TTC549 (cell line): ENCODE measurements around the gene DTL.
A peak's percentile ranks its signal among the peaks of the same experiment; 100 is the strongest.

Source experiments
- FAIRE-seq: peaks from 2 replicates; lab custom pipeline; 2012; peaks lifted over from hg19 to GRCh38; lab: Jason Lieb, UNC

DTL gene

DNA sequence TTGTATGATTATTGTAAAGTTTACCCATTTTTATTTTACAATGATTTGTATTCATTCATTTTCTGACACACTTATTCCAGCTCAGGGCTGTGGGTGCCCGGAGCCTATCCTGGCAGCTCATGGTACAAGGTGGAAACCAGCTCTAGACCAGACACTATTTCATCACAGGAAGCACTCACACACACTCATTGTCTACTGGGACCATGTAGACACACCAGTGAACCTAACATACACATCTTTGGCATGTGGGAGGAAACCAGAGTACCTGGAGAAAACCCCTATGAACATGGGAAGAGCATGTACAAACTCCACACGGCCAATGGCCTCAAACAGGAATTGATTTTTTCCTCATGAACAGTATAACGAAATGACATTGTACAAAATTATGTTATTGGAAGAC, 2.4 kb downstream of the DTL start:
- no peak for FAIRE-seq

DNA sequence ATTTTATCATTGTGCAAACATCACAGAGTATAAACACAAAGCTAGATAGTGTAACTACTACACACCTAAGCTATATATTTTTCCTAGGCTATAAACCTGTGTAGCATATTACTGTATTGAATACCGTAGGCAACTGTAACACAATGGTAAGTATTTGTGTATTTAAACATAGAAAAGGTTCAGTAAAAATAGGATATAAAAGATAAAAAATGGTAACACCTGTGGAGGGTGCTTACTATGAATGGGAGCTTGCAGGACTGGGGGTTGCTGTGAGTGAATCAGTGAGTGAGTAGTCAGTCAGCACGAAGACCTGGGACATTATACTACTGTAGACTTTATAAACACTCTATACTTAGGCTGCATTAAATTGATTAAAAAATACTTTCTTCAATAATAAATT, 4.1 kb downstream of the DTL start:
- FAIRE-seq = no peak

- FAIRE-seq = no peak
Measured at GRCh38 chr1:212040629-212041412, 5.3 kb downstream of the DTL start.

- no peak for FAIRE-seq
Measured at GRCh38 chr1:212042436-212042835, 6.9 kb downstream of the DTL start.

- no peak for FAIRE-seq
Measured at GRCh38 chr1:212044851-212045250, 9.3 kb downstream of the DTL start.

- FAIRE-seq = no peak
Measured at GRCh38 chr1:212045981-212046380, 10.4 kb downstream of the DTL start.

- FAIRE-seq = no peak
Measured at GRCh38 chr1:212053993-212054392, 18.4 kb downstream of the DTL start.

DNA sequence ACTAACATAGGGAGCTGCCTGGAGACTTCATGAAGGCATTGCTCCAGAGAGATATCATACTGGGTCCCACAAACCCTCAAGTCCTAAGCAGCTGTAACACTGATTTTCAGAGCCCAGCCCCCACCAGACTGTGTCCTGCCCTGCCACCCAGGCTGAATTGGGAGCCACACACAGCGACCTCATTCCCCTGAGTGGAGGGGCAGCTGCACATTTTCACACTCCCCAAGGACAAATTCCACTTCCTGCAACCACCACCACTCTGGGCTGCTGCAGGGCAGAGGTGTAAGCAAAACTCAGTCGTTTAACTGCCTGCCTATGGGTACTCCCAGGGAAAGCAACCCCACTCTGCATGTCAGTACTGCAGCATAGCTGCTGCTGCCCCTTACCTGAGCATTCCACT, 19.8 kb downstream of the DTL start:
- no peak for FAIRE-seq

DNA sequence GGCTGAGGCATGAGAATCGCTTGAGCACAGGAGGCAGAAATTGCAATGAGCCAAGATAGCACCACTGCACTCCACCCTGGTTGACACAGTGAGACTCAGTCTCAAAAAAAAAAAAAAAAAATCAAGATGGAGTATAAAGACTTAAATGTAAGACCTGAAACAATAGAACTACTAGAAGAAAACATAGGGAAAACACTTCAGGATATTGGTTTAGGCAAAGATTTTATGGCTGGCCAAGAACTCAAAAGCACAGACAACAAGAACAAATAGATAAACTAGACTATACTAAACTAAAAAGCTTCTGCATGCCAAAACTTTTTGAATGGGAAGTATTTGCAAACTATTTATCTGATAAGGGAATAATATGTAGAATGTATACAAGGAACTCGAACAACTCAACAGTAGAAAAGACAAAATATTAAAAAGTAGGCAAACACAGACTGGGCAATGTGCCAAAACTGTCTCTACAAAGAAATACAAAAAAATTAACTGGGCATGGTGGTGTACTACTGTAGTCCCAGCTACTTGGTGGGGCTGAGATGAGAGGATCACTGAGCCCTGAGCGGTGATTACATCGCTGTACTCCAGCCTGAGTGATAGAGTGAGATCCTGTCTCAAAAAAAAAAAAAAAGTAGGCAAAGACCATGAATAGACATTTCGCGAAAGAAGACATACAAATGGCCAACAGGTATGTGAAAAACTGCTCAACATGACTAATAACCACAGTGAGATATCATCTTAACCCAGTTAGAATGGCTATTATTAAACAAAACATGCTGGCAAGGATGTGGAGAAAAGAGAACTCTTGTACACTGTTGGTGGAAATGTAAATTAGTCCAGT, 25.3 kb downstream of the DTL start:
- peak; percentile 26 for FAIRE-seq

DNA sequence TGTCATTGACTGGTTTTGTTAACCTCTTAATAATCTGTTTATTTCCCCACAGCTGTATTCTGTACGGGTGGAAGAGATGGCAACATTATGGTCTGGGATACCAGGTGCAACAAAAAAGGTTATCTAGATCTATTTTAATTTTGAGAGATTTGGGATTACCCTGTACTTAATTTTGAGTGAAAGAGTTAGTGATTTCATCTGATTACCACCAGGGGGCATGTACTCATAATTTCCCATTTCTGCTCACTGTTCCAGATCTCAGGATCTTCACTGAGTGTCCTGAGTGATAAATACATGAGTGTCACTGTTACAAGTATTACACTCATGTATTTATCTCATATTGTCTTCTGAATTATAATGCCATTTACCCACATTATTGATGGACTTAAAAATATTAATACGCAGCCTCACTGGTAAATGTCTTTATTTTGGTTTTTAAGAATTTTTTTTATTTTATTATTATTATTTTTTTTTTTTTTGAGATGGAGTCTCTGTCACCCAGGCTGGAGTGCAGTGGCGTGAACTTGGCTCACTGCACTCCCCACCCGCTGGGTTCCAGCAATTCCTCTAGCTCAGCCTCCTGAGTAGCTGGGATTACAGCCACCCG, 27.4 kb downstream of the DTL start:
- peak; percentile 95 for FAIRE-seq

DNA sequence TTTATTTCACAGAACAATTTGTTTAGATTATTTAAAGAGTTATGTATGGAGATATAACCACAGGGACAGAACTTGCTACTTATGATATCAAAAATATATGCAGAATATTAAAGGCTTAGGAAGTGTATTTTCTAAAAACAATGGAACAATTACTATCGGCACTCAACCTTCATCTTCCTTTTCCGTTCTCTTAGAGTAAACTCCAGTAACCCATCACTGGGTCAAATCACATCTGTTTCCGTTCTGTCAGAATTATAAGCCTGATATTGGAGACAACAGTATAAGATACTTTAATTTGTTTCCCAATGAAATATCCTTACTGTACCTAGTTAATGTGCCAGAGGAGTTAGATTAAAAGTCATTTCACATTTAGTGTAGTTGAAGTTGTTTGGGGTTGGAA, 32.2 kb downstream of the DTL start:
- no peak for FAIRE-seq

DNA sequence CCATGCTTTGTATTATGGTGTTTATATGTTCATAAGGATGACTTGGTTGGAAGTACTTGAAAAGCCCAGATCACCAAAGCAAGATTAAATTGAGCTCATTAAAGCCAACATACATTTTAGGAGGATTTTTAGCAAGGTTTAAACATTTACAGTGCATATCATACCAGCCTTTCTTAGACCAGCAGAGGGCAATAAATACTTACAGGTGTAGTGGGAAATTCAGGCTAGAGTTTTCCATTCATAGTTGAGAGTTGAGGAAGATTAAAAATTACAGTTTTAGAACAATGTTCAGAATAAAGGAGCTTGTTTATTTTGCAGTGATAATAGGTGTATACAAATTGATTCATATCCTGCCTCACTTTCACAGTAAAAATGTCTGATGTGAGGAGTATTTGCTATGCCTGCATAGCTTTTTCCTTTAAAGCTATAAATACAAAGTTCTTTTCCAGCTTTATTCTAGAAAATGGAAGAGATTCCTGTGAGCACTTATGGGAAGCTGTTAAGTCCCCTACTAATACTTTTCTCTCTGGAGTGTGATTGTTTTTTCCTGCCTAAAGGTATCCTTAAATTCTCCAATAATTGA, 35.3 kb downstream of the DTL start:
- peak; percentile 97 for FAIRE-seq

DNA sequence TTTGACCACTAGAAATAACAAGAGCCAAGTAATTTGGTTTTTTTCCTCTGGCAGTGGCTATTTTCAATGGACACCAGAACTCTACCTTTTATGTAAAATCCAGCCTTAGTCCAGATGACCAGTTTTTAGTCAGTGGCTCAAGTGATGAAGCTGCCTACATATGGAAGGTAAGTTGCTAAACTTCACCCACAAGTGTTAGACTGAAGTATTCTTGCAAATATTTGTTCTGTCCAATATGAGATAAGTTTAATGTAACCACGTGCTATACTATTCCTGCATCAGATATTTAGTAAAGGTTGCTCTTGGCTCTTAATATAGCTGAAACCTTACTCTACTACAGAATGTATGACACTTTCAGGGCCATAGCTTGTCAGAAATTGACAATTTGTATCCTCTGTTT, 36.5 kb downstream of the DTL start:
- no peak for FAIRE-seq

DNA sequence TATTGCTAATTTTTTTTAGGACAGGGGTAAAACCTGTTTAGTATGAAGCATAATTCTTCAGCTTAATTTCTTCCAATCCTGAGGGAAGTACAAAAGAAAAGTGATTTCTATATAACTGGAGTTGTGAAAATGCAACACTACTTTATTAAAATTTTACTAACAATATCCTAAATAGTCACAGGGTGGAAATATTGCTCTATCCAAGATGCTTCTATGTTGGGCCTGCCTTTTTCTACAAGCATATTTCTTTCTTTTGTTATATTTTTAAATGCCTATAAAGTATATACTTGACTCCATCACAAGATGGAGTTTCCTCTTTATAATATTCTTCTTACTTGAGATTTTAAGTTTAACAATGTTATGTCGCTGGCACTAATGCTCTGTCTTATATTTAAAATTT, 37.9 kb downstream of the DTL start:
- FAIRE-seq = no peak

DNA sequence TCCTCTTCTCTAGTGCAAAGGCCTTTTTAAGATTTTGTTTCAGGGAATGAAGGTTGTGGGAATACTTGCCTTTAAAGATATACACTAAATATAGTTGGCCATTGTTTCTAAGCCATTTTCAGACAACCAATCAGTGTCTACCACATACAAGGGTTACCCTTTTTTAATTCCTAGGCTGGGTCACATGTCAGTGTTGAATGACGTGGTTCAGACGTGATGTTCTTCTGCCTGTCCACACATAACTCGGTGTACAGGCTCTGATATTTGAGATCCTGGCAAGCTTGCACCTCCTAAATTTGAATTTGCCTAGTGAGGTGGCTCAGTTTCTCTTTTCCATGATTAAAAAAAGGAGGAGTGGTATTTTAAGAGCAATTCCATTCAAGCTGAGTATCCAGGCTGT, 38.8 kb downstream of the DTL start:
- FAIRE-seq = no peak

- no peak for FAIRE-seq
Measured at GRCh38 chr1:212074856-212075255, 39.3 kb downstream of the DTL start.

GRCh38 chr1:212077028-212077427, 41.5 kb downstream of the DTL start:
- FAIRE-seq = no peak

DNA sequence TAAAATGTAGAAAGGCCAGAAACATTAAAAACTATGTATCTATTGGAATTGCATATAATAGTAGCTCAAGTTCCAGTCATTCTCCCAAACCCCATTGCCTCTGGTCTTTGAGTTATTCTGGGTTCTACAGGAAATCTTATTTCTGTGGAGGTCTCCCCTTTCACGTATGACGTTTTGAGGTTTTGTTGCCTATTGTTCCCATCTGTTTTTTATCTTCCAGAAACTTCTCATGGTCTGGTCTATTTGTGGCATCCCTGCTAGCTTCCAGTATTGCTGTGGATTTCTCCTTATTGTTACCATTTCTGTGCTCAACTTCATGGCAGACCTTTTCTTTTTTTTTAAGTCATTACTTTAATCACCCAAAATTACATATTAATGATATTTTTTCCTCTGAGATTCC, 43.3 kb downstream of the DTL start:
- no peak for FAIRE-seq

DNA sequence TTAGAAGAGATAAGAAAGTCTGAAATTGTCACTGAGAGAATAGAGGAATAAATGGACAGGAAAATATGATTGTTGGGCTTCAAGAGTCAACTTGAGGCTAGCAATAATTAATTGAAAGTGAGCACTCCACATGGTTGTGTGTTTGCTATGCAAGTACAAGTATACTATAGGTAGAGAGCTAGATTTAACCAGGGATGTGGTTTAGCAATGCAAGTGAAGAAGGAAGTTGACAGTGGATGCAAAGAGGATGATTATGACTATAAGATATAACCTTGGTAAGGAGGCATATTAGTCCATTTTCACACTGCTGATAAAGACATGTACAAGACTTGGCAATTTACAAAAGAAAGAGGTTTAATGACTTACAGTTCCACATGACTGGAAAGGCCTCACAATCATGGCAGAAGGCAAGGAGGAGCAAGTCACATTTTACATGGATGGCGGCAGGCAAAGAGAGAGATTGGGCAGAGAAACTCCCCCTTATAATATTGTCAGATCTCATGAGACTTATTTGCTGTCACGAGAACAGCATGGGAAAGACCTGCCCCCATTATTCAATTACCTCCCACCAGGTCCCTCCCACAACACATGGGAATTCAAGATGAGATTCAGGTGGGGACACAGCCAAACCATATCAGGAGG, 47.3 kb downstream of the DTL start:
- no peak for FAIRE-seq

- no peak for FAIRE-seq
Measured at GRCh38 chr1:212089560-212090163, 54.1 kb downstream of the DTL start.

DNA sequence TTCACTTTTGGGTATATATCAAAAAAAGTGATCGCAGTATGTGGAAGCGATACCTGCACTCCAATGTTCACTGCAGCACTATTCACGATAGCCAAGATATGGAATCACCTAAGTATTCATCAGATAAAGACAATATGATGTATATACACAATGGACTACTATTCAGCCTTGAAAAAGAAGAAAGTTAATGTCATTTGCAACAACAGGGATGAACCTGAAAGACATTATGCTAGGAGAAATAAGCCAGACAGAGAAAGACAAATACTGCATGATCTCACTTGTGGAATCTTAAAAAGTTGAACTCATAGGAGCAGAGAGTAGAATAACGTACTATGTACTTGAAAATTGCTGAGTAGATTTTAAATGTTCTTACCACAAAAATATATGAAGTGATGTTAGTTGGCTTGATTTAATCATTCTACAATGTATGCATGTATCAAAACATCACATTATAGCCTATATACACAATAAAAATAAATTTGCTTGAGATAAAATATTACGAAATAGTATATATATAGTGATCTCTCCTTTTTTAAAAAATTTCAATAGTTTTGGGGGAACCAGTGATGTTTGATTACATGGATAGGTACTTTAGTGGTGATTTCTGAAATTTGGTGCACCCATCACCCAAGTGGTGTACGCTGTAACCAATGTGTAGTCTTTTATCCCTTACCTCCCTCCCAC, 56.0 kb downstream of the DTL start:
- peak; percentile 64 for FAIRE-seq
